Stimulated activated effector memory CD8-positive, alpha-beta T cell treated with anti-CD3 and anti-CD28 coated beads, Interleukin-12 subunit alpha, Interleukin-12 subunit beta, amount 100 ng/mL, for 72 hours (primary cell): ENCODE results near the gene THSD7A.
"Not testable (repeated sequence)": the region's sequence is repeated elsewhere in the genome, so short reads cannot be mapped to it uniquely, and the experiment has no call there.

Experiments
- ATAC-seq: fragments of 150-1000 bp; cut with Tn5 transposase; 2 replicates; pipeline ENCODE4 v1.10.0; 2021
- DNase-seq, 2 donors: peaks; one replicate each; pipeline ENCODE4 v3.0.0; 2021 to 2022; ENCODE audit warnings: low spot score in 2 of 2
- H3K27ac Mint-ChIP-seq: one replicate; pipeline ENCODE4 v1.8.0; 2022; ENCODE audit warnings: mild to moderate bottlenecking, mixed read lengths
- H3K36me3 Mint-ChIP-seq: one replicate; pipeline ENCODE4 v1.8.0; 2022; ENCODE audit warnings: mild to moderate bottlenecking, mixed read lengths
- H3K4me1 Mint-ChIP-seq: one replicate; pipeline ENCODE4 v1.8.0; 2022; ENCODE audit warnings: mixed read lengths
- H3K4me3 Mint-ChIP-seq: one replicate; pipeline ENCODE4 v1.8.0; 2022; ENCODE audit warnings: mild to moderate bottlenecking, mixed read lengths
- H3K9me3 Mint-ChIP-seq: one replicate; pipeline ENCODE4 v1.8.0; 2022; ENCODE audit warnings: mixed read lengths

Gene THSD7A

GRCh38 chr7:11540271-11540761 is 291.7 kb downstream of the THSD7A start:
- peaks cover 13% of the 10 kb centered on the region for H3K9me3 Mint-ChIP-seq
- no peak for ATAC-seq
- no peak overlapping the region for H3K27ac Mint-ChIP-seq
- no peak for DNase-seq
- H3K4me1 Mint-ChIP-seq = no peaks in the 10 kb centered on the region
- H3K4me3 Mint-ChIP-seq = no peak overlapping the region
- no peaks in the 10 kb centered on the region for H3K36me3 Mint-ChIP-seq

- no peak overlapping the region for H3K27ac Mint-ChIP-seq
- H3K9me3 Mint-ChIP-seq = peaks cover 13% of the 10 kb centered on the region
- H3K4me1 Mint-ChIP-seq = no peaks in the 10 kb centered on the region
- H3K36me3 Mint-ChIP-seq = no peaks in the 10 kb centered on the region
- DNase-seq = no peak
- H3K4me3 Mint-ChIP-seq = no peak overlapping the region
- no peak for ATAC-seq
These were observed 292.1 kb downstream of the THSD7A start for GRCh38 chr7:11539853-11540252.

- Mint-ChIP-seq H3K27ac (no peak overlapping the region), H3K4me1 (no peaks in the 10 kb centered on the region), H3K9me3 (peaks cover 15% of the 10 kb centered on the region), H3K36me3 (no peaks in the 10 kb centered on the region), H3K4me3 (no peak overlapping the region)
- DNase-seq (no peak), ATAC-seq (no peak)
These were observed 293.2 kb downstream of the THSD7A start for GRCh38 chr7:11538751-11539299.

- H3K4me1 Mint-ChIP-seq = no peaks in the 10 kb centered on the region
- no peak overlapping the region for H3K4me3 Mint-ChIP-seq
- H3K9me3 Mint-ChIP-seq = peaks cover 15% of the 10 kb centered on the region
- DNase-seq (no peak), ATAC-seq (no peak)
- H3K36me3 Mint-ChIP-seq = no peaks in the 10 kb centered on the region
- no peak overlapping the region for H3K27ac Mint-ChIP-seq
These were observed 298.7 kb downstream of the THSD7A start for GRCh38 chr7:11533229-11533820.

- H3K4me3 Mint-ChIP-seq = no peak overlapping the region
- DNase-seq (no peak), ATAC-seq (no peak)
- no peaks in the 10 kb centered on the region for H3K4me1 Mint-ChIP-seq
- no peak overlapping the region for H3K27ac Mint-ChIP-seq
- H3K36me3 Mint-ChIP-seq = no peaks in the 10 kb centered on the region
- peaks cover 2% of the 10 kb centered on the region for H3K9me3 Mint-ChIP-seq
These were observed 302.6 kb downstream of the THSD7A start for GRCh38 chr7:11529382-11529781.

GRCh38 chr7:11527707-11528106 is 304.3 kb downstream of the THSD7A start:
- no peak overlapping the region for H3K4me3 Mint-ChIP-seq
- H3K27ac Mint-ChIP-seq = no peak overlapping the region
- no peaks in the 10 kb centered on the region for H3K36me3 Mint-ChIP-seq
- no peak for DNase-seq
- H3K4me1 Mint-ChIP-seq = no peaks in the 10 kb centered on the region
- no peak for ATAC-seq
- H3K9me3 Mint-ChIP-seq = no peaks in the 10 kb centered on the region

- Mint-ChIP-seq H3K4me3 (no peak overlapping the region), H3K36me3 (no peaks in the 10 kb centered on the region), H3K9me3 (peaks cover 3% of the 10 kb centered on the region), H3K27ac (no peak overlapping the region), H3K4me1 (no peaks in the 10 kb centered on the region)
- ATAC-seq (no peak), DNase-seq (no peak)
These were observed 307.3 kb downstream of the THSD7A start for GRCh38 chr7:11524476-11525397.

GRCh38 chr7:11521964-11522499 is 310.0 kb downstream of the THSD7A start:
- not testable (repeated sequence) for H3K4me1 Mint-ChIP-seq, H3K9me3 Mint-ChIP-seq, H3K27ac Mint-ChIP-seq

GRCh38 chr7:11517853-11518252 is 314.1 kb downstream of the THSD7A start:
- H3K4me3 Mint-ChIP-seq = no peak overlapping the region
- no peaks in the 10 kb centered on the region for H3K4me1 Mint-ChIP-seq
- peaks cover 12% of the 10 kb centered on the region for H3K9me3 Mint-ChIP-seq
- no peak overlapping the region for H3K27ac Mint-ChIP-seq
- no peaks in the 10 kb centered on the region for H3K36me3 Mint-ChIP-seq
- DNase-seq = no peak
- no peak for ATAC-seq

More at GRCh38 chr7:11521964-11522499, 310.0 kb downstream of the THSD7A start:
- DNase-seq, H3K36me3 Mint-ChIP-seq, H3K4me3 Mint-ChIP-seq, ATAC-seq: not testable (repeated sequence)

- Mint-ChIP-seq H3K27ac (no peak overlapping the region), H3K36me3 (no peaks in the 10 kb centered on the region), H3K4me3 (no peak overlapping the region), H3K9me3 (peaks cover 14% of the 10 kb centered on the region), H3K4me1 (no peaks in the 10 kb centered on the region)
- DNase-seq (no peak), ATAC-seq (no peak)
These were observed 315.7 kb downstream of the THSD7A start for GRCh38 chr7:11516328-11516727.

GRCh38 chr7:11513460-11513859 is 318.5 kb downstream of the THSD7A start:
- no peaks in the 10 kb centered on the region for H3K4me1 Mint-ChIP-seq
- DNase-seq (no peak), ATAC-seq (no peak)
- H3K4me3 Mint-ChIP-seq = no peak overlapping the region
- no peaks in the 10 kb centered on the region for H3K36me3 Mint-ChIP-seq
- no peak overlapping the region for H3K27ac Mint-ChIP-seq
- peaks cover 7% of the 10 kb centered on the region for H3K9me3 Mint-ChIP-seq

- ATAC-seq (no peak), DNase-seq (no peak)
- peaks cover 10% of the 10 kb centered on the region for H3K9me3 Mint-ChIP-seq
- H3K27ac Mint-ChIP-seq = no peak overlapping the region
- H3K4me3 Mint-ChIP-seq = no peak overlapping the region
- H3K36me3 Mint-ChIP-seq = no peaks in the 10 kb centered on the region
- no peaks in the 10 kb centered on the region for H3K4me1 Mint-ChIP-seq
These were observed 324.1 kb downstream of the THSD7A start for GRCh38 chr7:11507929-11508328.

- no peaks in the 10 kb centered on the region for H3K36me3 Mint-ChIP-seq
- H3K9me3 Mint-ChIP-seq = peaks cover 15% of the 10 kb centered on the region
- H3K4me3 Mint-ChIP-seq = no peak overlapping the region
- DNase-seq = no peak
- no peaks in the 10 kb centered on the region for H3K4me1 Mint-ChIP-seq
- H3K27ac Mint-ChIP-seq = no peak overlapping the region
- ATAC-seq = no peak
These were observed 325.6 kb downstream of the THSD7A start for GRCh38 chr7:11506417-11506816.

GRCh38 chr7:11505471-11505985 is 326.5 kb downstream of the THSD7A start:
- no peak for DNase-seq
- no peaks in the 10 kb centered on the region for H3K36me3 Mint-ChIP-seq
- no peak for ATAC-seq
- no peaks in the 10 kb centered on the region for H3K4me1 Mint-ChIP-seq
- peaks cover 16% of the 10 kb centered on the region for H3K9me3 Mint-ChIP-seq
- no peak overlapping the region for H3K4me3 Mint-ChIP-seq
- H3K27ac Mint-ChIP-seq = no peak overlapping the region

GRCh38 chr7:11492307-11492706 is 339.7 kb downstream of the THSD7A start:
- Mint-ChIP-seq H3K9me3 (peaks cover 10% of the 10 kb centered on the region), H3K36me3 (no peaks in the 10 kb centered on the region), H3K4me1 (no peaks in the 10 kb centered on the region), H3K27ac (no peak overlapping the region), H3K4me3 (no peak overlapping the region)
- ATAC-seq (no peak), DNase-seq (no peak)
